NCI-H1092 treated with DMSO at 0.1 percent for 48 hours (cell line): Measurements from ENCODE around the gene HSD17B3.
"Not testable (repeated sequence)": the region's sequence is repeated elsewhere in the genome, so short reads cannot be mapped to it uniquely, and the experiment has no call there.

ENCODE experiments used
- DNase-seq: peaks from one replicate; lab custom pipeline; 2025; lab: John Stamatoyannopoulos, UW

HSD17B3 gene

DNA sequence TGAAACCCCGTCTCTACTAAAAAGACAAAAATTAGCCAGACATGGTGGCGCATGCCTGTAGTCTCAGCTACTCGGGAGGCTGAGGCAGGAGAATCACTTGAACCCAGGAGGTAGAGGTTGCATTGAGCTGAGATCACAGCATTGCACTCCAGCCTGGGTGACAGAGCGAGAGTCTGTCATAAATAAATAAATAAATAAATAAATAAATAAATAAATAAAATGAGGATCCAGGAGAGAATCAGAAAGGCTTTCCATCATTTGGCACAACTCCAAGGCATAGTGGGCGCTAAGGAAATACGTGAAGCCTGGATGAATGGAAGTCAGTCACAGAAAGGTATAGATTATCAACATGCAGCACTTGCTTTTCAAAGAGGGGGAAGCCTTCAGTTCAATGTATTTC lies 65.6 kb downstream of the HSD17B3 start:
- DNase-seq, result not testable (repeated sequence)

DNA sequence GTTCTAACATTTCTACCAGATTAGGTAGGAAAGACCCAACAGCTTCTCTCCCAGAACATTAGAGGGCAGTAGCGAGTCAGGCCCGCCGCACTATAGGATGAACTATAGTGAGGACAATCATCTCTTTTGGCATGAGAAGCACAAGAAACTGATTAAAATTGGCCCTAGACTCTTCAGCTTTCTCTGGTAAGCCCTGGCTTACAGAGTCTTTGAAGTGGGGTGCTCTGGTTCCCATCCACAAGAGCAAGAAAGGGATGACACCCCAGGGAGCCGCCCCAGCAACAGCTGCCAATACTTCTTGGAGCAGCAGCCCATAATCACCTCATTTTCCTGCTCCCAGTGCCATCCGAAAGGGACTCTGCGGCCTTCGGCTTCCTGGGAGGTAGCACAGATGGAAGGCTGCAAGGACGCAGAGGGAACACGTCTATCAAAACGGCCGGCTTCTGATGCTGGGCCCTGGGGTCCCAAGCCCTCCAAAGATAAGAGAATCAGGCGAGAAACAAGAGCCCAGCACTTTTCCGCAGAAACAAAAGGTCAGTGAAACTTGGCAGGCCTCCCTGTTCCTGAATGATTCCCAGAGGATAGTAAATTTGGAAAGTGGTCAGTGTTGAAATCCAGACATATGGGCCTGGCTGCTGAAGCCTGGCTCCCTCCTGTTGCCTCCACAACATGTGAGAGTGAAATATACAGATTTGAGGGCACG lies 69.3 kb downstream of the HSD17B3 start:
- DNase-seq, result peak; percentile 66

DNA sequence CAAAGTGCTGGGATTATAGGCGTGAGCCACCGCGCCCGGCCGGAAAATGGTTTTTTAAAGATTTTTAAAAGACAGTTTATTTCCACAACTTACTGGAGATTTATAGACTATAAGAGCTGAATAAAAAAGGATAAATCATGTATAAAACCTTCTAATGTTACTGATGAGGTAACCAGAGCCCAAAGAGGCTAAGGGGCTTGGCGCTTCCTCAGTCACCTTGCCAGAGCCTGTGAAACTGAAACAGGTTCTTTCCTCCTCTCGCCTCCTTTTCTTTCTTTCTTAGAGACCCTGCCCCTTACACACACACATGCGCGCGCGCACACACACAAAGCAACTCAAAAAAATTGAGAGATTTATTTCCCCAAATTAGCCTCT lies 69.8 kb downstream of the HSD17B3 start:
- DNase-seq, result no peak

DNA sequence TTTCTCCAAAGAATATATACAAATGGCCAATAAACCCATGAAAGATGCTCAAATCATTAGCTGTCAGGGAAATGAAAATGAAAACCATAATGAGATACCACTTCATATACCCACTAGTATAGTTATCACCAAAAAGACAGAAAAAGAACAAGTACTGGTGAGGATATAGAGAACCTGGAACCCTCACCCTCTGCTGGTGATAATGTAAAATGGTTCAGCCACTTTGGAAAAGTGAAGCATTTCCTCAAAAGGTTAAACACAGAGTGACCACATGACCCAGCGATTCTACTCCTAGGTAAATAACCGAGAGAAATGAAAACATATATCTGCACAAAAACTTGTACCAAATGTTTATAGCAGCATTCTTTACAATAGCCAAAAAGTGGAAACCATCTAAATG lies 72.0 kb downstream of the HSD17B3 start:
- no peak for DNase-seq

DNA sequence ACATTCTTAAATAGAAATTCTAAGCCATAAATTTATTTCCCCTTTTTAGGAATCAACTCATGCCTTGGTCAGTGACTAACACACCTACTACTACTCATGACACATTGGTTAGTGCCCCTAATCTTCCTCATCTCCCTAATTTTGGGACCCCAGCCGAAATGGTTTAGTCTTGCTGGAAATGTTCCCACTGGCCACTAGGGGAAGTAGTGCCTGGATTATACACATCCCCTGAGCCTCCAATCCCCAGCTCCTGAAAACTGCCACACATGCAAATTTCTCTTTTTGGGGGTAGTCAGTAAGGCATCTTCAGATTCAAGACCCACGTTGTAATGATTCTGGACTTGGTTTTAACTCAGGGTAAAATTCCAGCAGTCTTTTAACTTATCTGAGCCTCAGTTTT lies 79.8 kb downstream of the HSD17B3 start:
- DNase-seq, result no peak

DNA sequence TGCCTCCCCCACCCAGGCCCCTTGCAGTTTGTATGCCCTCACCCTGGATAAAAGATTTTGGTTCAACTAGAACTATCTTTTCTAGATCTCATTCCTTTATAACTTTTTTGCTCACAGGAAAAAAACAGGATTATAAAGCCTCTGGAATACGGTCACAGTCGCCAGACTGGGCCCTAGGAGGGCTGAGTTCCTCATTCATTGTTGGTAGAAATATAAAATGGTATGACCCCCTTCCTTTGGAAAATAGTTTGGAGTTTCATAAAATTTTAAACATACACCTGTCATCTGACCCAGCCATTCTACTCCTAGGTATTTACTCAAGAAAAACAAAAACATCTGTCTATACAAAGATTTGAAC lies 82.1 kb downstream of the HSD17B3 start:
- no peak for DNase-seq

DNA sequence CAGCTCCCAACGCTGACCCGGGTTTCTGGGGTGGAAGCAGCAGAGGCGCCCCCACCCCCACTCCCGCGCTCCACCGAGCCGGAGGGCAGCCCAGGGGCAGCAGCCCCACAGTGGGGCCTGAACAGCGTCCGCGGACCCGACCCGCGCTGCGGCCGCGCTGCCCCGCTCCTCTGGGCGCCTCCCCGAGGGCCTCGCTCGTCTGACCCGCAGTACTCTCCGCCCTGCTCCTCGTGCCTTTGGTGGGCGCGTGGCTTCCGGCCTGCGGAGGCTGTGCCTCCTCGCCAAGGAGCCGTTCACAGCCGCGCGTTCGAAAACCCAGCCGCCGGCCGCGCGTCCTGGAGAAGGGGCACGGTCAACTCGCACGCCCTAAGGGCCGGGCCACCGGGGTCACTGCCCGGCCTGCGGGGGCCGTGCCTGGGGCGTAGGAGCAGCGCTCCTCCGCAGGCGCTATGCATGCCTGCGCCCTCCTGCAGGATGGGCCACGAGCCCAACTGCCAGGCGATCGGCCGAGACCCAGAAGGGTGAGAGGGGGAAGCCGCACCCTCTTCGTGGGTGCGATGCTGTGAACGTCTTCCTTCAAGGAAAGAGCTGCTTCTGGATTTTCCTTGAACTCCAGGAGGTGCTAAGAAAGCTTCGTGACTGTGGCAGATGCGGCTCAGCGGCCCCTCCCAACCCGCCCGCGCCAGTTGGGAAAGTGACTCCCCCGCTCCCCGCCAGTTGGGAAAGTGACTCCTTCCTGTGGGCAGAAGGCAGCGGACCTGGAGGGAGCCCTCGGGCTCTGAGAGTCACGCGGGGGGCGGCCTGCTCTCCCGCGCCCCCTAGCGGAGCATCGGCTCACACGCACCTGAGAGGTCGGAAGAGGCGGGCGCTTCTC lies 82.7 kb downstream of the HSD17B3 start:
- peak; percentile 37 for DNase-seq

GRCh38 chr9:96217754-96218693 lies 84.0 kb downstream of the HSD17B3 start:
- peak; percentile 84 for DNase-seq

GRCh38 chr9:96217294-96217707 lies 84.7 kb downstream of the HSD17B3 start:
- DNase-seq, result no peak

GRCh38 chr9:96216583-96216982 lies 85.4 kb downstream of the HSD17B3 start:
- DNase-seq, result no peak

GRCh38 chr9:96215841-96216240 lies 86.1 kb downstream of the HSD17B3 start:
- DNase-seq, result no peak

GRCh38 chr9:96214635-96215034 lies 87.3 kb downstream of the HSD17B3 start:
- no peak for DNase-seq

DNA sequence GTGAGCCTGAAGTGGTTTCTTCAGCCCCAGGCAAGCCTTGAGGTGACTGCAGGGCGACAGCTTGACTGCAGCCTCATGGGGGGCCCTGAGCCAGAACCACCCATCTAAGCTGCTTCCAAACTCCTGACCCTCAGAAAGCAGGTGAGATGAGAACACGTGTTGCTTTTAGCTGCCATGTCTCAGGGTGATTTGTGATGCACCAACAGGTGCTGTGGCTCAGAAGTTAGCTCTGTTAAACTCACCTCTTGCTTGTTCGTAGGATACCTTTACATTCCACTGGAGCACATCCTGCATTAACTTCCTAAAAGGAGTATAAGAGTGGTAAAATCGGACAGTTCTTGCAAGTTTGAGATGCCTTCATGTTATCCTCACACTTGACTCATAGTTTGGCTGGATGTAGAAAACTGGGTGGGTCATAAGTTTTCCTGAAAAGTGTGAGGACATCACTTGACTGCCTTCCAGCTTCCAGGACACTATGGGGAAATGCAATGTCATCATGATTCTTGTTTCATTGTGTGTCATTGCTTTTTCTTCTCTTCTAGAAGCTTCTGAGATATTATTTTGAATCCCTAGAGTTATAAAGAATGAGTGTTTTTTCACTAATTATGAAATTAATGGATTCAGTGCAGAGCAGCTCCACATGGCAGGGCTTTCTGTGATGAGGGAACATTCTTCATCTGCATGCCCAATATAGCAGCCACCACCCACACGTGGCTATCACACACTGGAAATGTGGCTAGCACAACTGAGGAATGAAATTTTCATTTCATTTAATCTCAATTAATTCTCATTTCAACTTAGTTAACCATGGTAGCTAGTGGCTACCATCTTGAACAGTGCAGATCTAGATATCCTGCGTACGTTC lies 92.3 kb downstream of the HSD17B3 start:
- no peak for DNase-seq

GRCh38 chr9:96206156-96206751 lies 95.7 kb downstream of the HSD17B3 start:
- DNase-seq, result no peak

GRCh38 chr9:96204853-96205252 lies 97.1 kb downstream of the HSD17B3 start:
- DNase-seq, result no peak

- no peak for DNase-seq
These were observed 98.0 kb downstream of the HSD17B3 start for GRCh38 chr9:96203867-96204501.

DNA sequence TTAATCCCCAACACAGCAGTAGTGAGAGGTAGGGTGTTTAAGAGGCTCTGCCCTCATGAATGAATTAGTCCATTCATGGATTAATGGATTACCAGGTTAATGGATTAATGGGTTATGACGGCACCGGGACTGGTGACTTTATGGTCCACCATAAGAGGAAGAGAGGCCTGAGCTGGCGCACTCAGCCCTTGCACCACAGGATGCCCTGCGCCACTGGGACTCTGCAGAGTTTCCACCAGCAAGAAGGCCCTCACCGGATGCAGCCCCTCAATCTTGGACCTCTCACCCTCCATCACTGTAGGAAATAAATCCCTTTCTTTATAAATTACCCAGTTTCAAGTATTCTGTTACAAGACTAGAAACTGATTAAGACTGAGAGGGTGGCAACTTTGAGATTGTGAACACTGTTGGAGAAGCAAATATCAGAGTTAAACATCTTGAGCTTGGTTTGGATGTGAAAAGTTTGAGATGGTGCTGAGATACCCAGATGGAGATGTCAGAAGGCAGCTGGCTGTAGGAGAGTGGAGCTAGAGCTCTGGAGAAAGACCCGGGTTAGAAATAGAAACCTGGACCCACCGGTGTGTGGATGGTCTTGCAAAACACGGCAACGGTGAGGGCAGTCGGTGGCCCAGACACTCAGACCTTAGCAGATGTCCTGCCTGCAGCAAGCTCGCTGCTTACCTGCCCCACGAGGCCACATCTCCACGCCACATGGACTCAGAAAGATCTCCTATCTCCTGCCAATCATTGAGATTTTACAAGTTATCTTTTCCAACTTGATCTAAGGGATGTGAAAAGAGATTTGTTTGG lies 98.8 kb downstream of the HSD17B3 start:
- DNase-seq, result no peak

DNA sequence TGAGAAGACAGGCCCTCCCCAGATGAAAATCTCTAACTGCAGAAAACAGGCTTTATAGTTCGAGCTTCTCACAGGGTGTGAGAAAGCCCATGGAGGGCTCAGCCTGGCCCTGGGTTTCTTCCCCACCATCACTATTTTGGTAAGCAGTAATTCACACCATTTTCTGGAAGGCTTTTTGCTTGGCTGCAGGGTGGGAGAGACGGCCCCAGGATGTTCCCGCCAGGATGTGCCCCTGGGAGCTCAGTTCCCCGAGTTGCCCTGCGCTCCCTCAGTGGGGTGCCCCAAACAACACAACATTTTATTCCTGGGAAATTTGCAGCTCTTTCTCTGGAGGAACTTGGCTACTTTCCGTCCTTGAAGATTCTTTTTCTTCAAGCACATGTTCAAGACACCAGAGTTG lies 100.8 kb downstream of the HSD17B3 start:
- no peak for DNase-seq

DNA sequence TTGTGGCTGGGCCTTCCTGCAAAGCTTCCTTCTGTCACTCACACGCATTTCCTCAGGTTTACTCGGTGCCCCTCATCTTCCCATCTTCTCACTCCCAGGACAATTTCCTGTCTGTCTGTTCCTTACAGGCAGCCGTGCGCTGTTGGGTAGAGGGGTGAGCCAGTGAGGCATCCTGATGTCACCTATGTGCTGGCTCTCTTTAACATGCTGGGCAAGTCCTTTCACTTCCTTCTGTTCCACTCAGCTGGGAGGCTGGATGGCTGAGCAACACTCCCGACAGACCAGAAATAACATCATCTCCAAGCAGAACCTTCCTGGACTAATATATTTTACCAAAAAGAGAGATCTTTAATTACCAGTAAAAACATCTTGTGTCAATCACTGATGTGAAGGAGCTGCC lies 103.0 kb downstream of the HSD17B3 start:
- no peak for DNase-seq

GRCh38 chr9:96195541-96195940 lies 106.4 kb downstream of the HSD17B3 start:
- DNase-seq, result no peak
